ENCODE measurements around the gene URI1. TPM values are rescaled to one million over a fixed set of nuclear protein-coding genes. Genes with fewer than 3 reads are reported as not detected.

The URI1 gene
- total RNA-seq, 1 experiment from 2014 or later = 62.1 TPM

Small RNAs within 50 kb of the gene (small RNA-seq; reads per million reads assigned to genes)
- gene AC008798.1 (0 reads per million in 2 experiments), gene TAF9P3 (0 to 0.06 reads per million in 2 experiments)

Other genes with a start within 250 kb of the URI1 start
- 14.4 and 16.7 TPM in 2 replicates for gene C19orf12, start 227.0 kb upstream of the URI1 start, total RNA-seq (2014; rRNA removed; shearing (Covaris generic))
- gene CCNE1, start 130.2 kb upstream of the URI1 start, total RNA-seq (2014; rRNA removed; shearing (Covaris generic)) = 5.4 and 5.6 TPM in 2 replicates

All from NCI-H460 (cell line).